ENCODE data around the gene PRKRIP1. TPM values are rescaled to one million over a fixed set of nuclear protein-coding genes. Genes with fewer than 3 reads are reported as not detected.
A peak's percentile ranks its signal among the peaks of the same experiment; 100 is the strongest.
"Not testable (repeated sequence)": the region's sequence is repeated elsewhere in the genome, so short reads cannot be mapped to it uniquely, and the experiment has no call there.

PRKRIP1 gene
- total RNA-seq (10 to 100 TPM; 14.6 to 20.5 (median 15.3) TPM), polyA plus RNA-seq (17.7 TPM)
- long read RNA-seq, donor 1, transcript PRKRIP1-201 (6 exons, 2,159 nt) = major isoform, 12 of 55 reads
- long read RNA-seq, donor 1, transcript PRKRIP1-207 (9 exons, 1,625 nt) = minor isoform, 10 of 55 reads
- long read RNA-seq, donor 1, partial matches to known transcripts = 10 of 55 reads
- long read RNA-seq, donor 1, other reads (novel, unspliced or antisense) = 19 of 55 reads
- long read RNA-seq, donor 2, transcript PRKRIP1-201 (6 exons, 2,159 nt) = major isoform, 6 of 15 reads
- long read RNA-seq, donor 2, partial matches to known transcripts = 2 of 15 reads
- long read RNA-seq, donor 2, other reads (novel, unspliced or antisense) = 5 of 15 reads
- long read RNA-seq, donor 3, transcript PRKRIP1-201 (6 exons, 2,159 nt) = major isoform, 16 of 27 reads
- long read RNA-seq, donor 3, partial matches to known transcripts = 0 of 27 reads
- long read RNA-seq, donor 3, other reads (novel, unspliced or antisense) = 9 of 27 reads
- long read RNA-seq, donor 4, transcript PRKRIP1-207 (9 exons, 1,625 nt) = minor isoform, 5 of 26 reads
- long read RNA-seq, donor 4, transcript PRKRIP1-201 (6 exons, 2,159 nt) = major isoform, 7 of 26 reads
- long read RNA-seq, donor 4, partial matches to known transcripts = 0 of 26 reads
- long read RNA-seq, donor 4, other reads (novel, unspliced or antisense) = 12 of 26 reads

DNA sequence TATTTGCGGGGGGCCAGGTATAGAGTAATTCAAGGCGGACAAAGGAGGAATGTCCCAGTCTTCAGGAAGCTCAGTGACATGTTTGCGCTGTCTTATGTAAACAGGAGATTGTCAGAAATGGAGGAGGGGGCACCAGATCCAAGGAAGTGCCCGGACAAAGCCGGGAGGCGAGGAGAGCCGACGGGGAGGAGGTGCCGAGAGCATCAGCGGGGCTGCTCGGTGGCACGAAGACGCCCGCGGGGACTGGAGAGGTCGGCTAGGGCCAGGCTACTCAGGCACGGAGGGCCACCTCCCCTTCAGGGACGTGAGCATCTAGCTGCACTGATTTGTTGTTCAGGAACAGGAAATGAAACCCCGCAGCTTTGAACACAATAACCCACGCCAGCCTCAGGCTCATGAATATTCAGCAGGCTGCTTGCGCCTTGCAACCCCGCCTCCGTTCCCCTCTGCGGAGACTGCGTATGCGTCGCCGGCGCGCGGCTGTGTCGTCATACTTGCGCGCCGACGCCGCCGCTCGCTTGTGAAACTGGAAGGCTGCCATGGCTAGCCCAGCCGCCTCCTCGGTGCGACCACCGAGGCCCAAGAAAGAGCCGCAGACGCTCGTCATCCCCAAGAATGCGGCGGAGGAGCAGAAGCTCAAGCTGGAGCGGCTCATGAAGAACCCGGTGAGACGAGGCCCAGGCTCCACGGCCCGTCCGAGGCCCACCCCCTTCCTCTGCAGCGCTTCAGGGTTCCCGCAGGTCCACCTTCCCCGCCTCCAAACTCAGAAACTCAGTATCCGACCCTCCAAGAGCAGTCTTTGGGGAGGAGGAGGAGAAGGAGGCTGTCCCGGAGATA lies at the start of gene PRKRIP1:
TSS of gene PRKRIP1 (plus strand) at position 491 of the 837 bp plus-strand sequence. CDS start at position 540, 49 bp downstream.
- peak; percentile 94 to 95 for ATAC-seq
- Histone ChIP-seq H3K27me3 (ENCODE audit: control insufficient read depth, insufficient read depth) (no peaks in the 10 kb centered on the region), H3K27ac (ENCODE audit: low read length) (peak within 1 kb of the TSS; percentile 82), H3K4me1 (ENCODE audit: control insufficient read depth, insufficient read depth, low read length) (peaks cover 2% of the 10 kb centered on the region), H3K9me3 (ENCODE audit: control insufficient read depth, low read length) (no peaks in the 10 kb centered on the region), H3K4me3 (ENCODE audit: low read length) (peak within 1 kb of the TSS; percentile 91)
- peak; percentile 85 to 91 (median 88) for DNase-seq
- WGBS = under 1% methylated on average over 57 of the region's 59 CpGs
- intact Hi-C loops (cut with DNase I) = loop anchor here in 1 of 4 donors (10.0 kb wide), 1 partner anchor 111 kb away; the partner anchor contains the start of gene SH2B2

GRCh38 chr7:102346983-102347382 lies 49.2 kb upstream of the PRKRIP1 start:
- H3K9me3 ChIP-seq (ENCODE audit: control insufficient read depth, low read length); ATAC-seq; H3K4me3 ChIP-seq (ENCODE audit: low read length); DNase-seq; H3K4me1 ChIP-seq (ENCODE audit: control insufficient read depth, insufficient read depth, low read length); H3K27ac ChIP-seq (ENCODE audit: low read length); H3K27me3 ChIP-seq (ENCODE audit: control insufficient read depth, insufficient read depth); intact Hi-C loops (cut with DNase I): not testable (repeated sequence)
- WGBS = 80% methylated on average over 2 of the region's 6 CpGs

DNA sequence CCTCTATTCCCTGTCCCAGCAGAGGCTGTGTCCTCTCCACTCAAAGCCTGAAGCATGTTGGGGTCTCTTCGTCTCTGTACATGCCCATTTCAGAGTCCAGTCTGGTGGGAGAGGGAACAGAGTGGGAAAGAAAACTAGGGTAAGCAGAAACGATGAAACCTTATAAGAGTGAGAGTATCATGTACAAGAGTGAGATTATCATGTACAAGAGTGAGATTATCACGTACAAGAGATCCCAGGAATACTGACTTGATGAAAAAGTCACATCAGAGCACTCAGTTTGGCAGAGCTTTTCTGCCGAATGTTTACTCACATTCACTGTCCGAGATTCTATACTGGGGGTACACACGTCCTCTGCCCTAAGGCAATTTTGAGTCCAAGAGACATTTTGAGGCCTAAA lies 39.8 kb upstream of the PRKRIP1 start, which contains the start of gene SPDYE6:
TSS of gene SPDYE6 (minus strand) at position 101 of the 400 bp plus-strand sequence. CDS start 421 bp downstream, outside the sequence.
- H3K4me3 ChIP-seq (ENCODE audit: low read length); H3K4me1 ChIP-seq (ENCODE audit: control insufficient read depth, insufficient read depth, low read length); ATAC-seq; H3K27me3 ChIP-seq (ENCODE audit: control insufficient read depth, insufficient read depth); intact Hi-C loops (cut with DNase I); H3K27ac ChIP-seq (ENCODE audit: low read length); H3K9me3 ChIP-seq (ENCODE audit: control insufficient read depth, low read length); DNase-seq: not testable (repeated sequence)
- no CpG with 5 or more reads among the region's 6 CpGs for WGBS

DNA sequence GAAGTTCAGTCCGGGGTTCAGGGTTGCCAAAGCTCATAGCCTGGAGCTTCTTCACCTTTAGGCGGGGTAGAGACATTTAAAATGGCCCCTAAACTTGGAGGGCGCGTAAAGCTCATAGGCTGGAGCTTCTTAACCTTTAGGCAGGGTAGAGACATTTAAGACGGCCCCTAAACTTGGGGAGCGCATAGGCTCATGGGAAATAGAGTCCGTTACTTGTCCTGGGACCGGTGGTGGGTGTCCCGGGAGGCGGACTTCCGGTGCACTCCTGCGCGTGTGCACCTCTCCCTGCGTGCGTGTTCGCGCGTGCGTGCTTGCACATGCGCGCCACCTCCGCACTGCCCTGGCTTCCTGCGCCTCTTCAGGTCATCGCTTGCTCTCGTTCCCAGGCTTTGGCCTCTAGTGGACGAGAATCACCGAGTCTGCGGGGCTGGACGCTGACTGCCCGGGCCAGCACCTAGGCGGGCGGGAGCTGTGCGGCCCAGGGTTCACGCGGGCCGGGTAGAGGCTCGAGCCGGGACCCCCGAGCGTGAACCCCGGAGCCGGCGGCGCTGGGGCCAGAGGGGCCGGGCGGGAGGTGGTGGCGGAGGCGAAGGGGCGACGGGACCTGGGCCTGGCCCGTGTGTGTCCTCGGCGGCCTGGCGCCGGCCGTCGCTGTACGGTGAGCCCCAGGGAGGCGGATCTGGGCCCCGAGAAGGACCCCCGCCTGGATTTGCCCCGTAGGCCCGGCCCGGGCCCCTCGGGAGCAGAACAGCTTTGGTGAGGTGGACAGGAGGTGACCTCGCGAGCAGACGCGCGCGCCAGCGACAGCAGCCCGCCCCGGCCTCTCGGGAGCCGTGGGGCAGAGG lies 32.4 kb upstream of the PRKRIP1 start:
- H3K27me3 ChIP-seq (ENCODE audit: control insufficient read depth, insufficient read depth); intact Hi-C loops (cut with DNase I); H3K4me1 ChIP-seq (ENCODE audit: control insufficient read depth, insufficient read depth, low read length); H3K9me3 ChIP-seq (ENCODE audit: control insufficient read depth, low read length): not testable (repeated sequence)
- H3K4me3 ChIP-seq (ENCODE audit: low read length) = peak overlapping the region; percentile 66
- peak overlapping the region; percentile 74 for H3K27ac ChIP-seq (ENCODE audit: low read length)
- ATAC-seq (peak; percentile 100), DNase-seq (peak; percentile 97 to 99 (median 98))
- under 1% methylated on average over 72 of the region's 76 CpGs for WGBS

DNA sequence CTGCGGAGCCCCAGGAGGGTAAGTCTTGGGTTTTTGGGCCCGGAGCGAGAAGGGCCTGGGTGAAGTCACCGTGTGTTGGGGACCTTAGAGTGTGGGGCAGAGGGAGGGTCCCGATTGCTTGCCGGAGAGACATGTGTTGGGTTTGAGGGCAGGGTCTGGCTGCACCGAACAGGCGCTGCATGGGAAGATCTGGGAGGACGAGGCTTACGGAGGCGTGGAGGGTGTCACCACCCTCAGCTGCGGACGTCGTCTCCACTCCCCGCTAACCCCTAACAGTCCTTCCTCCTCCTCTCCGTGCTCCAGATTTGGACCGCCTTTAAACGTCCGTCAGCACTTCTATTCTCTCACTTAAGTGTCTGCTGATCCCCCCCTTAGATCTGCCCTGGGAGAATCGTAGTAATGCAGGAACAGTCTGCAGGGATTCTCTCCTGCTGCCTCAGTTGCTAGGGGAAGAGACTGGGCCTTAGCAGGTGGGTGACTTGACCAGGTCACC lies 31.7 kb upstream of the PRKRIP1 start:
- WGBS = 0% methylated on average over 19 of the region's 20 CpGs
- intact Hi-C loops (cut with DNase I); H3K27me3 ChIP-seq (ENCODE audit: control insufficient read depth, insufficient read depth); ATAC-seq; H3K4me1 ChIP-seq (ENCODE audit: control insufficient read depth, insufficient read depth, low read length); H3K9me3 ChIP-seq (ENCODE audit: control insufficient read depth, low read length): not testable (repeated sequence)
- Histone ChIP-seq H3K27ac (ENCODE audit: low read length) (peak overlapping the region; percentile 6), H3K4me3 (ENCODE audit: low read length) (peak overlapping the region; percentile 66)
- DNase-seq = peak; percentile 18 to 49 (median 27)

GRCh38 chr7:102365390-102365789 lies 30.8 kb upstream of the PRKRIP1 start:
- WGBS = 53% methylated on average over 7 of the region's 7 CpGs
- intact Hi-C loops (cut with DNase I); DNase-seq; H3K4me3 ChIP-seq (ENCODE audit: low read length); H3K9me3 ChIP-seq (ENCODE audit: control insufficient read depth, low read length); H3K4me1 ChIP-seq (ENCODE audit: control insufficient read depth, insufficient read depth, low read length); ATAC-seq; H3K27ac ChIP-seq (ENCODE audit: low read length); H3K27me3 ChIP-seq (ENCODE audit: control insufficient read depth, insufficient read depth): not testable (repeated sequence)

- H3K4me3 ChIP-seq (ENCODE audit: low read length); H3K4me1 ChIP-seq (ENCODE audit: control insufficient read depth, insufficient read depth, low read length); H3K9me3 ChIP-seq (ENCODE audit: control insufficient read depth, low read length); intact Hi-C loops (cut with DNase I); ATAC-seq; H3K27me3 ChIP-seq (ENCODE audit: control insufficient read depth, insufficient read depth); DNase-seq; H3K27ac ChIP-seq (ENCODE audit: low read length): not testable (repeated sequence)
Measured at GRCh38 chr7:102370038-102370437, 26.1 kb upstream of the PRKRIP1 start.

GRCh38 chr7:102372796-102373195 lies 23.4 kb upstream of the PRKRIP1 start:
- H3K27me3 ChIP-seq (ENCODE audit: control insufficient read depth, insufficient read depth); intact Hi-C loops (cut with DNase I); H3K9me3 ChIP-seq (ENCODE audit: control insufficient read depth, low read length); DNase-seq; H3K4me3 ChIP-seq (ENCODE audit: low read length); ATAC-seq; H3K4me1 ChIP-seq (ENCODE audit: control insufficient read depth, insufficient read depth, low read length); H3K27ac ChIP-seq (ENCODE audit: low read length): not testable (repeated sequence)
- WGBS = 48% methylated on average over 2 of the region's 2 CpGs

GRCh38 chr7:102376964-102377466 lies 19.1 kb upstream of the PRKRIP1 start:
- 79% methylated on average over 6 of the region's 6 CpGs for WGBS

DNA sequence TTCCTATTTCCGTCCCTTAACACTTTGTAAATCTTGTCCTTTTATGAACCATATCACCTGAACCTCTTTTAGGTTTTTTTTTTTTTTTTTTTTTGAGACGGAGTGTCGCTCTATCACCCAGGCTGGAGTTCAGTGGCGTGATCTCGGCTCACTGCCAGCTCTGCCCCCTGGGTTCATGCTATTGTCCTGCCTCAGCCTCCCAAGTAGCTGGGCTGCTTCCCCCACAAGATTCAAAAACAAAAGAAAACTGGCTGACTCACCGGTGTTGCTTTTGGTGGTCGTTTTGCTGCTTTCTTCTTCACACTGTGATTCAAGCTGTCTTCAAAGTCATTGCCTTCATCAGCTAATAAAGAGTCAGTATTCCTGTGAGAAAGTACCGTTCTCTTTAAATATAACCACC lies 15.3 kb upstream of the PRKRIP1 start:
- ATAC-seq; H3K4me1 ChIP-seq (ENCODE audit: control insufficient read depth, insufficient read depth, low read length); H3K27me3 ChIP-seq (ENCODE audit: control insufficient read depth, insufficient read depth); H3K4me3 ChIP-seq (ENCODE audit: low read length); H3K27ac ChIP-seq (ENCODE audit: low read length); DNase-seq; intact Hi-C loops (cut with DNase I); H3K9me3 ChIP-seq (ENCODE audit: control insufficient read depth, low read length): not testable (repeated sequence)
- 76% methylated on average over 8 of the region's 8 CpGs for WGBS

More at GRCh38 chr7:102376964-102377466, 19.1 kb upstream of the PRKRIP1 start:
- no peak for ATAC-seq
- DNase-seq = no peak
- Histone ChIP-seq H3K27me3 (ENCODE audit: control insufficient read depth, insufficient read depth) (no peaks in the 10 kb centered on the region), H3K27ac (ENCODE audit: low read length) (no peak overlapping the region), H3K9me3 (ENCODE audit: control insufficient read depth, low read length) (no peaks in the 10 kb centered on the region), H3K4me3 (ENCODE audit: low read length) (no peak overlapping the region), H3K4me1 (ENCODE audit: control insufficient read depth, insufficient read depth, low read length) (no peaks in the 10 kb centered on the region)
- intact Hi-C loops (cut with DNase I) = no loop called here
